Neutrophil (primary cell): ENCODE results near the gene NINL.
"Not testable (repeated sequence)": the region's sequence is repeated elsewhere in the genome, so short reads cannot be mapped to it uniquely, and the experiment has no call there.

Source experiments
- H3K27ac ChIP-seq: fragments of 200-600 bp; sonication (generic); 2 replicates; pipeline ENCODE4 v1.5.1; 2016; ENCODE audit warnings: mild to moderate bottlenecking, moderate library complexity
- H3K27me3 ChIP-seq: fragments of 200-600 bp; sonication (generic); 2 replicates; pipeline ENCODE4 v1.6.0; 2016; ENCODE audit warnings: mild to moderate bottlenecking
- H3K36me3 ChIP-seq: fragments of 200-600 bp; sonication (generic); 2 replicates; pipeline ENCODE4 v1.5.1; 2017
- H3K4me1 ChIP-seq, 2 experiments: fragments of 200-600 bp in 1 of 2; sonication (generic) in 1 of 2; 1 replicate in 1 of 2; 2 replicates in 1 of 2; pipeline versions ENCODE4 v1.5.1 to v1.6.1; 2013 to 2016; ENCODE audit warnings: low read depth in 1 of 2, low read length in 1 of 2, mild to moderate bottlenecking in 1 of 2, moderate library complexity in 1 of 2; ENCODE audit not compliant: control insufficient read depth in 1 of 2, insufficient read depth in 1 of 2
- H3K4me3 ChIP-seq, 2 experiments: fragments of 200-600 bp in 1 of 2; sonication (generic) in 1 of 2; 1 replicate in 1 of 2; 2 replicates in 1 of 2; pipeline ENCODE4 v1.5.1; 2013 to 2016; ENCODE audit warnings: low read depth in 1 of 2, low read length in 1 of 2, mild to moderate bottlenecking in 1 of 2, moderate library complexity in 1 of 2
- H3K9me3 ChIP-seq: fragments of 200-600 bp; sonication (generic); 2 replicates; pipeline ENCODE4 v1.5.1; 2016
- CTCF ChIP-seq: fragments of 200-600 bp; sonication (generic); IDR thresholded peaks from 2 replicates; pipeline ENCODE4 v1.5.1; 2016; ENCODE audit warnings: antibody characterized with exemption

Gene NINL

GRCh38 chr20:25619514-25619913, 34.2 kb upstream of the NINL start:
- no peak for TF ChIP-seq CTCF
- H3K9me3 ChIP-seq, result no peaks in the 10 kb centered on the region
- no peak overlapping the region for H3K4me3 ChIP-seq
- no peaks in the 10 kb centered on the region for H3K27me3 ChIP-seq
- H3K4me1 ChIP-seq, result peaks cover 20 to 25% of the 10 kb centered on the region in 2 experiments
- peaks cover 4% of the 10 kb centered on the region for H3K36me3 ChIP-seq
- H3K27ac ChIP-seq, result no peak overlapping the region

GRCh38 chr20:25608774-25609173, 23.4 kb upstream of the NINL start:
- no peaks in the 10 kb centered on the region for H3K4me1 ChIP-seq
- H3K27me3 ChIP-seq, result no peaks in the 10 kb centered on the region
- no peak overlapping the region for H3K27ac ChIP-seq
- H3K36me3 ChIP-seq, result peaks cover 3% of the 10 kb centered on the region
- TF ChIP-seq CTCF, result no peak
- no peak overlapping the region for H3K4me3 ChIP-seq
- no peaks in the 10 kb centered on the region for H3K9me3 ChIP-seq

- no peaks in the 10 kb centered on the region for H3K36me3 ChIP-seq
- no peak for TF ChIP-seq CTCF
- no peaks in the 10 kb centered on the region for H3K4me1 ChIP-seq
- H3K27ac ChIP-seq, result no peak overlapping the region
- no peaks in the 10 kb centered on the region for H3K27me3 ChIP-seq
- no peak overlapping the region for H3K4me3 ChIP-seq
- no peaks in the 10 kb centered on the region for H3K9me3 ChIP-seq
Measured at GRCh38 chr20:25606094-25606695, 20.9 kb upstream of the NINL start.

GRCh38 chr20:25605148-25605547, 19.8 kb upstream of the NINL start:
- Histone ChIP-seq H3K4me3 (no peak overlapping the region), H3K36me3 (no peaks in the 10 kb centered on the region), H3K27me3 (no peaks in the 10 kb centered on the region), H3K9me3 (no peaks in the 10 kb centered on the region), H3K27ac (no peak overlapping the region), H3K4me1 (no peaks in the 10 kb centered on the region)
- TF ChIP-seq CTCF, result no peak

- no peaks in the 10 kb centered on the region for H3K4me1 ChIP-seq
- H3K27me3 ChIP-seq, result no peaks in the 10 kb centered on the region
Measured at GRCh38 chr20:25604611-25605010, 19.3 kb upstream of the NINL start.

GRCh38 chr20:25602914-25603309, 17.6 kb upstream of the NINL start:
- not testable (repeated sequence) for H3K36me3 ChIP-seq, H3K4me1 ChIP-seq, H3K4me3 ChIP-seq, H3K27me3 ChIP-seq, H3K9me3 ChIP-seq, H3K27ac ChIP-seq

More at GRCh38 chr20:25604611-25605010, 19.3 kb upstream of the NINL start:
- Histone ChIP-seq H3K36me3 (no peaks in the 10 kb centered on the region), H3K9me3 (no peaks in the 10 kb centered on the region), H3K4me3 (no peak overlapping the region), H3K27ac (no peak overlapping the region)
- no peak for TF ChIP-seq CTCF

- H3K36me3 ChIP-seq, H3K4me1 ChIP-seq, H3K4me3 ChIP-seq, H3K27ac ChIP-seq, H3K27me3 ChIP-seq, H3K9me3 ChIP-seq: not testable (repeated sequence)
Measured at GRCh38 chr20:25602191-25602913, 17.0 kb upstream of the NINL start.
